ENCODE data around the gene DCXR. TPM values are rescaled to one million over a fixed set of nuclear protein-coding genes. Genes with fewer than 3 reads are reported as not detected.

DCXR gene
- total and polyA plus RNA-seq, 2 of the 13 experiments (the other 11 are each of a cell fraction or from before 2014, with no cell fraction given), result 287 to 311 TPM

GRCh38 chr17:82023447-82024241, 13.9 kb downstream of the DCXR start (continued):
- TF ChIP-seq ZNF276 (CRISPR knock-in tag; IDR thresholded peaks at IDR 0.05; ENCODE audit: low read depth) (peak; percentile 67; the same call in 1 of the 2 replicates), MTA1 (CRISPR knock-in tag; IDR thresholded peaks at IDR 0.05; ENCODE audit: borderline replicate concordance) (0 out of 2 replicates have a peak, but pooled peaks have one; percentile 30), SRY (CRISPR knock-in tag; IDR thresholded peaks at IDR 0.05) (peak; percentile 89), MAX (IDR thresholded peaks at IDR 0.05) (peak; percentile 76), AGO1 (IDR thresholded peaks at IDR 0.05; ENCODE audit: low read depth, low read length, poor library complexity, severe bottlenecking) (peak; percentile 99), KDM5A (IDR thresholded peaks at IDR 0.05; ENCODE audit: borderline replicate concordance, low read length) (peak; percentile 51; the same call in 1 of the 2 replicates), ZNF354B (CRISPR knock-in tag; IDR thresholded peaks at IDR 0.05) (0 out of 2 replicates have a peak, but pooled peaks have one; percentile 59), ZNF33A (CRISPR knock-in tag; IDR thresholded peaks at IDR 0.05; ENCODE audit: borderline replicate concordance) (no peak), ZNF746 (CRISPR knock-in tag; IDR thresholded peaks at IDR 0.05) (peak; percentile 45; the same call in 1 of the 2 replicates), ZNF576 (CRISPR knock-in tag; IDR thresholded peaks at IDR 0.05) (peak; percentile 76; the same call in 1 of the 2 replicates), ZNF563 (CRISPR knock-in tag; IDR thresholded peaks at IDR 0.05) (peak; percentile 87; the same call in 1 of the 2 replicates), PTBP1 (IDR thresholded peaks at IDR 0.05; ENCODE audit: low read depth, low read length, poor library complexity, severe bottlenecking) (peak; percentile 5), CENPX (CRISPR knock-in tag; IDR thresholded peaks at IDR 0.05) (no peak)
- TF ChIP-seq, protein P1, sequence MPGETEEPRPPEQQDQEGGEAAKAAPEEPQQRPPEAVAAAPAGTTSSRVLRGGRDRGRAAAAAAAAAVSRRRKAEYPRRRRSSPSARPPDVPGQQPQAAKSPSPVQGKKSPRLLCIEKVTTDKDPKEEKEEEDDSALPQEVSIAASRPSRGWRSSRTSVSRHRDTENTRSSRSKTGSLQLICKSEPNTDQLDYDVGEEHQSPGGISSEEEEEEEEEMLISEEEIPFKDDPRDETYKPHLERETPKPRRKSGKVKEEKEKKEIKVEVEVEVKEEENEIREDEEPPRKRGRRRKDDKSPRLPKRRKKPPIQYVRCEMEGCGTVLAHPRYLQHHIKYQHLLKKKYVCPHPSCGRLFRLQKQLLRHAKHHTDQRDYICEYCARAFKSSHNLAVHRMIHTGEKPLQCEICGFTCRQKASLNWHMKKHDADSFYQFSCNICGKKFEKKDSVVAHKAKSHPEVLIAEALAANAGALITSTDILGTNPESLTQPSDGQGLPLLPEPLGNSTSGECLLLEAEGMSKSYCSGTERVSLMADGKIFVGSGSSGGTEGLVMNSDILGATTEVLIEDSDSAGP (CRISPR knock-in tag; IDR thresholded peaks at IDR 0.05; ENCODE audit: borderline replicate concordance), result peak; percentile 7; the same call in 1 of the 2 replicates
- TF ChIP-seq, protein P2, sequence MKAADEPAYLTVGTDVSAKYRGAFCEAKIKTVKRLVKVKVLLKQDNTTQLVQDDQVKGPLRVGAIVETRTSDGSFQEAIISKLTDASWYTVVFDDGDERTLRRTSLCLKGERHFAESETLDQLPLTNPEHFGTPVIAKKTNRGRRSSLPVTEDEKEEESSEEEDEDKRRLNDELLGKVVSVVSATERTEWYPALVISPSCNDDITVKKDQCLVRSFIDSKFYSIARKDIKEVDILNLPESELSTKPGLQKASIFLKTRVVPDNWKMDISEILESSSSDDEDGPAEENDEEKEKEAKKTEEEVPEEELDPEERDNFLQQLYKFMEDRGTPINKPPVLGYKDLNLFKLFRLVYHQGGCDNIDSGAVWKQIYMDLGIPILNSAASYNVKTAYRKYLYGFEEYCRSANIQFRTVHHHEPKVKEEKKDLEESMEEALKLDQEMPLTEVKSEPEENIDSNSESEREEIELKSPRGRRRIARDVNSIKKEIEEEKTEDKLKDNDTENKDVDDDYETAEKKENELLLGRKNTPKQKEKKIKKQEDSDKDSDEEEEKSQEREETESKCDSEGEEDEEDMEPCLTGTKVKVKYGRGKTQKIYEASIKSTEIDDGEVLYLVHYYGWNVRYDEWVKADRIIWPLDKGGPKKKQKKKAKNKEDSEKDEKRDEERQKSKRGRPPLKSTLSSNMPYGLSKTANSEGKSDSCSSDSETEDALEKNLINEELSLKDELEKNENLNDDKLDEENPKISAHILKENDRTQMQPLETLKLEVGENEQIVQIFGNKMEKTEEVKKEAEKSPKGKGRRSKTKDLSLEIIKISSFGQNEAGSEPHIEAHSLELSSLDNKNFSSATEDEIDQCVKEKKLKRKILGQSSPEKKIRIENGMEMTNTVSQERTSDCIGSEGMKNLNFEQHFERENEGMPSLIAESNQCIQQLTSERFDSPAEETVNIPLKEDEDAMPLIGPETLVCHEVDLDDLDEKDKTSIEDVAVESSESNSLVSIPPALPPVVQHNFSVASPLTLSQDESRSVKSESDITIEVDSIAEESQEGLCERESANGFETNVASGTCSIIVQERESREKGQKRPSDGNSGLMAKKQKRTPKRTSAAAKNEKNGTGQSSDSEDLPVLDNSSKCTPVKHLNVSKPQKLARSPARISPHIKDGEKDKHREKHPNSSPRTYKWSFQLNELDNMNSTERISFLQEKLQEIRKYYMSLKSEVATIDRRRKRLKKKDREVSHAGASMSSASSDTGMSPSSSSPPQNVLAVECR (CRISPR knock-in tag; IDR thresholded peaks at IDR 0.05; ENCODE audit: borderline replicate concordance), result peak; percentile 30; the same call in 1 of the 2 replicates
